Measurements from ENCODE around the gene NAPEPLD.

NAPEPLD gene

DNA sequence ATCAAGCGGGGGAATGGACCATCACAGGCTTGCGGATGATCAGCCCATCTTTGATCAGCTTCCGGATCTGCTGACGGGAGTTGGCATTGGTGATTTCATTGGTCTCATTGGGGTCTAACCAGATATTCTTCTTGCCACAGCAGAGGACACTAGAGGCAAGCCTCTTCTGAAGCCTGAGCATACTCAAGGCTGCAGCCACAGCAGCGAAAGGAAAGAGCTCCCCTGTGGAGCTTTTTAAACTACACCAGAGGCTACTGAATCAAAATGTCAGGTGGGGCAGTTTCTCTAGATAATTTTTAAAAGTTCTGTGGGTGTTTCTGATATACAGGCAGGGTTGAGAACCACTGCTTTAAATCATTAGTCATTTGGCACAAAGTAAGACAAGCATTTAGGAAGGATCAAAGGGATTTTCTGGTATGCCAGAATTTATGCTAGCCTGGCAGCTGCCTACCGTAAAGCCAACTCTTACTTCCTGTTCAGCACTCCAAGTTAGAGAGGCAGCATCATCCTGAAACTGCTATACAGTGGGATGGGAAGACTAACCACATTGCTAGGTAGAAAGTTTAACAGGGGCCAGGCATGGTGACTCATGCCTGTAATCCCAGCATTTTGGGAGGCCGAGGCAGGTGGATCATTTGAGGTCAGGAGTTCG, 7.0 kb downstream of the NAPEPLD start:
- Histone ChIP-seq H3K4me3 (ENCODE audit: low read length) (no peak overlapping the region), H3K36me3 (ENCODE audit: insufficient read depth, low read length) (no peaks in the 10 kb centered on the region), H3K9me3 (replicated peaks; ENCODE audit: low read length) (no peaks in the 10 kb centered on the region), H3K4me2 (ENCODE audit: low read length) (no peak overlapping the region), H3K9ac (ENCODE audit: low read depth, low read length) (no peak overlapping the region), H3K27me3 (ENCODE audit: control insufficient read depth, insufficient read depth, low read length) (no peaks in the 10 kb centered on the region), H3K4me1 (ENCODE audit: control insufficient read depth, insufficient read depth, low read length) (peaks cover 10% of the 10 kb centered on the region)

DNA sequence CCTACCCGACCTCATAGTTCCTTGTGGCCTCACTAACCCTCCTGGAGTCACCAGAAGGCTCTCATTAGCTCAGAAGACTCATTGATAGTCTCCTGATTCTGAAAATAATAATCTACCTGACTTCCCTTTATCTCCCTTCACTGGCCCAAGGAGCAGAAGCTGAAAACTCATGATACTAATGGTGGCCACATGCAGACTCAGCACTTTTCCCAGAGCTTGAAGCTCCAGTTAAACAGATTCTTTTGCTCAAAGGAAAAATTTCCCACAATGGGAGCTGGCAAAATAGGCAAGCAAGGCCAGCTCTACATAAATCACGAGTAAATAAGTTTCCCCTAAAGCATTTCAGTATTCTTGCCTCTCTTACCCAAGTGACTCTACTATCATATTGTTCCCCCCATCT, 8.2 kb downstream of the NAPEPLD start:
- H3K4me1 ChIP-seq (ENCODE audit: control insufficient read depth, insufficient read depth, low read length), result peaks cover 10% of the 10 kb centered on the region

DNA sequence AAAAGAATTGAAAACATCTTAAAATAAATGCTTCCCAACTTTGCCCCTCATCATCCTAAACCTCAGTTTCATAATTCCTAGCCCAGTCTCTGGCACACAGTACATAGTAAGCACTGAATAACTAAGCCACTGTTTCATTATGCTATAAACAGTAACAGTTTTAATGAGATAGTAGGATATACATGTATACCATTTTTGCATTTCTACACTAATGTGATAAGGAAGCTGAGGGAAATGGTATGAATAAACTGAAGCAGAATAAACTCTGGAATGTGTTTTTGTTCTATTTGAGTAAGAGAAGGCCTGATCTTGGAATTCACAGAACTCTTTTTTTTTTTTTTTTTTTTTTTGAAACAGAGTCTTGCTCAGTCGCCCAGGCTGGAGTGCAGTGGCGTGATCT, 8.8 kb downstream of the NAPEPLD start:
- no peaks in the 10 kb centered on the region for H3K27me3 ChIP-seq (ENCODE audit: control insufficient read depth, insufficient read depth, low read length)
- no peaks in the 10 kb centered on the region for H3K9me3 ChIP-seq (replicated peaks; ENCODE audit: low read length)
- H3K4me2 ChIP-seq (ENCODE audit: low read length), result no peak overlapping the region
- H3K36me3 ChIP-seq (ENCODE audit: insufficient read depth, low read length), result no peaks in the 10 kb centered on the region
- peaks cover 10% of the 10 kb centered on the region for H3K4me1 ChIP-seq (ENCODE audit: control insufficient read depth, insufficient read depth, low read length)
- no peak overlapping the region for H3K4me3 ChIP-seq (ENCODE audit: low read length)
- no peak overlapping the region for H3K9ac ChIP-seq (ENCODE audit: low read depth, low read length)

More for the DNA sequence above, 8.2 kb downstream of the NAPEPLD start:
- Histone ChIP-seq H3K9ac (ENCODE audit: low read depth, low read length) (no peak overlapping the region), H3K4me3 (ENCODE audit: low read length) (no peak overlapping the region), H3K4me2 (ENCODE audit: low read length) (no peak overlapping the region), H3K36me3 (ENCODE audit: insufficient read depth, low read length) (no peaks in the 10 kb centered on the region), H3K27me3 (ENCODE audit: control insufficient read depth, insufficient read depth, low read length) (no peaks in the 10 kb centered on the region), H3K9me3 (replicated peaks; ENCODE audit: low read length) (no peaks in the 10 kb centered on the region)

DNA sequence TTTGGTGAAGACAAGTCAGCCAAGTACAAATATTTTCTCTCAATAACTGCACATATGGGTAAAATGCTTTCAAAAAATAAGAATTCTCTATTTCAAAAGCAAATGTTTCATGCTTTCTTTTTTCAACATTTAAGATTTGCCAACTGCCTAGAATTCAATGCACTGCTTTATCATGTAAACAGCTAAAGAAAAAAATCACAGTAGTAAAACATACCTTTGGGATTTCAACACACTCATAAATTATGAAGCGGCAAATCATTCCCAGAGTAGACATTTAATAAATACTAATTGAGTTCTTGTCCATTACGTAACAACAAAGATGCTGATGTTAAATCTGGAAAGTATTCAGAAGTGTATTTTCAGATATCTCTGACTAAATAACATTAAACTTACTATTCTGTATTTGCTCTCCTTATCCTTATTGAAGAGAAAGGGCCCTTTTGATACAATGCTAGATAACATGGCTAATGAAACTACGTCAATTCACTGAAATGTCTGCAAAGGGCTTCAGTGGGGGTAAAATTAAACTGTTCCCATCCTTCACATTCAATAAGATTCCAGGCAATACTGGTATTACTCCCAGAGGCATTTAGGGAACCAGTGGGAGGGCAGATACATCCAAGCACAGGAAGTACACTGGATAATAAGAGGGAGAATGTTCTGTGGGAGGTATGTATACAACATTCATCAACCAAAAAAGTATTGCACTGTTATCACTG, 13.9 kb downstream of the NAPEPLD start:
- H3K36me3 ChIP-seq (ENCODE audit: insufficient read depth, low read length), result no peaks in the 10 kb centered on the region
- H3K4me1 ChIP-seq (ENCODE audit: control insufficient read depth, insufficient read depth, low read length), result no peaks in the 10 kb centered on the region
- no peak overlapping the region for H3K9ac ChIP-seq (ENCODE audit: low read depth, low read length)
- no peaks in the 10 kb centered on the region for H3K27me3 ChIP-seq (ENCODE audit: control insufficient read depth, insufficient read depth, low read length)
- no peak overlapping the region for H3K4me3 ChIP-seq (ENCODE audit: low read length)
- H3K9me3 ChIP-seq (replicated peaks; ENCODE audit: low read length), result no peaks in the 10 kb centered on the region
- H3K4me2 ChIP-seq (ENCODE audit: low read length), result no peak overlapping the region

DNA sequence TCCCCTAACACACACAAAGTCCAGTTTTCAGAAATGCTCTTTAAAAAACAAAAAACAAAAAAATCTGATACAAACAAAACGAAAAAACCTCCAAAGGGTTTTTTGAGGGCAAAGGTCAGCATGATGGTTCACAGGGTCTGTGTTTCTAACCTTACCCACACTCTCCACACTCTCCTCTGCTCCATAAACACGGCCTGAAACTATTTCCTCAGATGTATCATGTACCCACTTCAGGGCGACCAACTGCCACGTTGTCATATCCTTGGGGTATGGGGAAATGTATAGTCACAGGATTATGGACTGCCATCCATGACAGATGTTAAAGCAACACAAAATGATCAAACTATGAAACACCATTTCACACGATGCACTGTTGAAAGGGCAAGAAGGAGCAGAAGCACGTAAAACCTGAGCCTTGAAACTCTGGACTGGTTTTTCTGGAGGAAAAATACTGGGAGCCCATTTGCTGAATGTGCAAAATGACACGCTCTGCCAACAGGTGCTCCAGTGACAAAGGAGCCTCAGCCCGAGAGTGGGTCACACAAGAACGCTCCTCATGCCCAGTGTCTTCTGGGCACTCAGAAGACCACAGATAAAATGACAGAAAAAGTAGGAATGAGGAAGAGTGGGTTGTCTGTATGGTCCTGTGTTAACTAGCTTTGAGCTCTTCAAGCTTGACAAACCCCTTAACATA, 15.8 kb downstream of the NAPEPLD start:
- H3K36me3 ChIP-seq (ENCODE audit: insufficient read depth, low read length), result no peaks in the 10 kb centered on the region
- no peaks in the 10 kb centered on the region for H3K4me1 ChIP-seq (ENCODE audit: control insufficient read depth, insufficient read depth, low read length)
- no peak overlapping the region for H3K4me3 ChIP-seq (ENCODE audit: low read length)
- no peaks in the 10 kb centered on the region for H3K9me3 ChIP-seq (replicated peaks; ENCODE audit: low read length)
- H3K4me2 ChIP-seq (ENCODE audit: low read length), result no peak overlapping the region
- H3K9ac ChIP-seq (ENCODE audit: low read depth, low read length), result no peak overlapping the region
- H3K27me3 ChIP-seq (ENCODE audit: control insufficient read depth, insufficient read depth, low read length), result no peaks in the 10 kb centered on the region

DNA sequence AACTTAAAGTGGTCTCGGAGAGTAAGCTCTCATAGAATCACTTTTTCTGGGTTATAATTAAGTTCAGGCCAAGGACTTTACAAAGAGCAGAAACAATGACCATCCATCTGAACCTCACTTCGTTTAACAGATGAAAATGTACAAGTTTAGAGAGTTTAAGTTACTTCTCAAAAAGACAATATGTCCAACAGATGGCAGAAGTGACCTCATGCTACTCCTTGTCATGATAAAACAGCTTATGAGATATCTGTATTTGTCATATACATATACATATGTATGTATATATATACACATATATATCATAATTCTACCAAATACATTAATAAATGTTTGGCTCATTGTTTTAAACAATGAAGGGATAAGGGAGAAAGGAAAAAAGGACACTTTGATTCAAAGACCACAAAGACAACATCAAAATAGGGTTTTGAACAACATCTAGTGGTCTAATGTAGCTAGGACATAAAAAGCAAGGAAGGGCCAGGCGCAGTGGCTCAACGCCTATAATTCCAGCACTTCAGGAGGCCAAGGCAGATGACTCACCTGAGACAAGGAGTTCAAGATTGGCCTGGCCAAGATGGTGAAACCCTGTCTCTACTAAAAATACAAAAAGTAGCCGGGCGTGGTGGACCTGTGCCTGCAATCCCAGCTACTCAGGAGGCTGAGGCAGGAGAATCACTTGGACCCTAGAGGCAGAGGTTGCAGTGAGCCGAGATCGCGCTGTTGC, 17.8 kb downstream of the NAPEPLD start:
- Histone ChIP-seq H3K9me3 (replicated peaks; ENCODE audit: low read length) (no peaks in the 10 kb centered on the region), H3K36me3 (ENCODE audit: insufficient read depth, low read length) (peaks cover 5% of the 10 kb centered on the region), H3K4me1 (ENCODE audit: control insufficient read depth, insufficient read depth, low read length) (no peaks in the 10 kb centered on the region), H3K9ac (ENCODE audit: low read depth, low read length) (no peak overlapping the region), H3K4me2 (ENCODE audit: low read length) (no peak overlapping the region), H3K27me3 (ENCODE audit: control insufficient read depth, insufficient read depth, low read length) (no peaks in the 10 kb centered on the region), H3K4me3 (ENCODE audit: low read length) (no peak overlapping the region)

DNA sequence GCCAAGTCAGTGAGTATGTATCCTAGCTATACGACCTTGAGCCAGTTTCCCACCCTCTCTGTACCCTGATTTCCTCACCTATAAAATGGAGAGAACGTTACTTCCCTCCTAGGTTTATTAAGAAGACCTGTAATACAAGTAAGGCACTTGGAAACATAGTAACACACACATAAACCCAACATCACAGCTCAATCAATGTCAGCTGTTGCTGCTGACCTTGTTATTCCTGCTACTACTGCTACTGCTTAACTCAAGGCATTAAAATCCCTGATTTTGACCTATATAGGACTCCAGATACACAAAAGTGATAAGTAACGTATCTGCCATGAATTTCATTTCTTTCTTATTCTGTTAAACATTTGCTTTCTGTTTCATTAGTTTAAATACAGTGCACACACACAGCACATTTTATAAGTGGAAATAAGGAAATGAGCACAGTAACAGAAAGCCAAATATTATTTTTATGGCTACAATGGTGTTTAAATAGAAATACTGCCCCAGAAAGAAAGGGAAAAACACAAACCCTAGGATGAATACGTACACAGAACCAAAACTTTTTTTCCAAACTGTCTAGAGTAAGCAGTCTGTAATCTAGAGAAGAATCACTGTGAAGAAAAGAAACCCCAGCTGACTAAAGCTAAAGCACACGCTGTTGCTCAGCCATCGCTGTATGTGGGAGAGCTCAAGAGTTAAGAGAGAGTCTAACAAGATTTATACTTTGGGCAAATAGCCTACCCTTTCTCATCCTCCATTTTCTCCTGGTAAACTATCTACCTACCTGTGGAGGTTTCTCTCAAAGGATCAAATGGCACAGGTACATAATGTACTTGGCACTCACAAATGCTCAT, 19.0 kb downstream of the NAPEPLD start:
- Histone ChIP-seq H3K4me3 (ENCODE audit: low read length) (no peak overlapping the region), H3K36me3 (ENCODE audit: insufficient read depth, low read length) (peaks cover 5% of the 10 kb centered on the region), H3K27me3 (ENCODE audit: control insufficient read depth, insufficient read depth, low read length) (no peaks in the 10 kb centered on the region), H3K4me1 (ENCODE audit: control insufficient read depth, insufficient read depth, low read length) (no peaks in the 10 kb centered on the region), H3K9me3 (replicated peaks; ENCODE audit: low read length) (no peaks in the 10 kb centered on the region), H3K4me2 (ENCODE audit: low read length) (no peak overlapping the region), H3K9ac (ENCODE audit: low read depth, low read length) (no peak overlapping the region)

DNA sequence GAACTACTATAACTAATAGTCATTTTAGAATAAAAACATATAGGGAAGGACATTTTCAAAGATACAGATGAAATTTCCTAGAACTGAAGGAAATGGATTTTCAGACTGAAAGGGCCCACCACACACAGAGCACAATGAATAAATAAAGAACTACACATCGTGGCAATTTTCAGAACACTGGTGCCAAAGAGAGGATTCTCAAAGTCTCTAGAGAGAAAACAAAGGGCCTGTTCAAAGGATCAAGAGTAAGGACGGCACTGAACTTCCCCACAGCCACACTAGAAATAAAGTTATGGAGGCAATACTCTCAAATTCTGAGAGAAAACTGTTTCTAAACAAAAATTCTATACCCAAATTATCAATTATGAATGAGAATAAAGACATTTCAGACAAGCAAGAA, 21.9 kb downstream of the NAPEPLD start:
- Histone ChIP-seq H3K9ac (ENCODE audit: low read depth, low read length) (no peak overlapping the region), H3K4me3 (ENCODE audit: low read length) (no peak overlapping the region), H3K4me1 (ENCODE audit: control insufficient read depth, insufficient read depth, low read length) (no peaks in the 10 kb centered on the region), H3K9me3 (replicated peaks; ENCODE audit: low read length) (no peaks in the 10 kb centered on the region), H3K36me3 (ENCODE audit: insufficient read depth, low read length) (peaks cover 5% of the 10 kb centered on the region), H3K4me2 (ENCODE audit: low read length) (no peak overlapping the region), H3K27me3 (ENCODE audit: control insufficient read depth, insufficient read depth, low read length) (no peaks in the 10 kb centered on the region)

DNA sequence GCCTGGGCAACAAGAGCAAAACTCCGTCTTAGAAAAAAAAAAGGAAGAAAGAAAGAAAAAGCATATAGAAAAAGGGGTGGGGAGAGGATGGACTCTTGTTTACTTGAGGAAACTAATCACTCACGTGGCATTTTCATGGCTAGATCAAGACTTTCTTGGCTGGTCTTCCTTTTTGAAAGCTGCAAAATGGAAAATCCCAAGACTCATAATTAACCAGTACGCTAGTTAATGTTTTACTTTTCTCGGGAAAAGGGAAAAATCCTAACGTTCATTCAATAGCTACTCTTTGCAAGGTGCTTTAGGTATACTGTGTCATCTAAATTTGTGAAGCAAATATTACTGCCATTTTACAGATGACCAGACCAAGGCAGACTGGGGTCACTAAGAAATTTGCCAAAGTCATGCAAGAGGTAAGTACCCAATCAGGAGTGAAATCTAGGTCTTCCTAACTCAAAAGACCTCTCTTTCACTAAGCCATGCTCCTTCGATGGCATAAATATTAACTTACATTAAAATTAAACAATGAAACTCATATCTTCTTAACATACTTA, 24.4 kb downstream of the NAPEPLD start:
- Histone ChIP-seq H3K4me3 (ENCODE audit: low read length) (no peak overlapping the region), H3K9me3 (replicated peaks; ENCODE audit: low read length) (no peaks in the 10 kb centered on the region), H3K9ac (ENCODE audit: low read depth, low read length) (no peak overlapping the region), H3K4me1 (ENCODE audit: control insufficient read depth, insufficient read depth, low read length) (peaks cover 5% of the 10 kb centered on the region), H3K4me2 (ENCODE audit: low read length) (no peak overlapping the region), H3K27me3 (ENCODE audit: control insufficient read depth, insufficient read depth, low read length) (no peaks in the 10 kb centered on the region), H3K36me3 (ENCODE audit: insufficient read depth, low read length) (peaks cover 8% of the 10 kb centered on the region)

DNA sequence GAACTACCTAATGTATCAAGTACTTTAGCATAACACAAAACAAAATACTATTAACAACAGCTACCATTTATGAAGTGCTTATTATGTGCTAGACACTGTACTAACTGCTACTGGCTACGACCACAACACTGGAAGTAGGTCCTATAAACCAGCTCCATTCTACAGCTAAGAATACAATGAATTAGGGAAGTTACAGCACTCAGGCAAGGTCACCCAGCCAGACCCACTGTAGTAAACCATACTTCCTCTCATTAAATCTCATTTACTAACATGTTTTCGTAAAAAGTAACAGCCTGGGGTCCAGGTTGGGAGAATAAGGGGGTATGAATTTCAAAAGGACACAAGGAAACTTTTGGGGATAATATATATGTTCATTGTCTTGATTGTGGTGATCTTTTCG, 25.4 kb downstream of the NAPEPLD start:
- H3K4me2 ChIP-seq (ENCODE audit: low read length), result no peak overlapping the region
- no peak overlapping the region for H3K4me3 ChIP-seq (ENCODE audit: low read length)
- peaks cover 12% of the 10 kb centered on the region for H3K36me3 ChIP-seq (ENCODE audit: insufficient read depth, low read length)
- peaks cover 5% of the 10 kb centered on the region for H3K4me1 ChIP-seq (ENCODE audit: control insufficient read depth, insufficient read depth, low read length)
- H3K9ac ChIP-seq (ENCODE audit: low read depth, low read length), result no peak overlapping the region
- no peaks in the 10 kb centered on the region for H3K27me3 ChIP-seq (ENCODE audit: control insufficient read depth, insufficient read depth, low read length)
- H3K9me3 ChIP-seq (replicated peaks; ENCODE audit: low read length), result no peaks in the 10 kb centered on the region

Measured in skeletal muscle satellite cell (primary cell).